Activated CD4-positive, alpha-beta T cell treated with anti-CD3 and anti-CD28 coated beads, Interleukin-10, Interleukin-2, amounts not matched to agents 100 ng/mL and 50 ng/mL, durations not matched to agents 16 hours and 8 hours (primary cell): Measurements from ENCODE around the gene RECQL.

Experiments
- DNase-seq: peaks from one replicate; pipeline ENCODE4 v3.0.0-alpha.2; 2020

The RECQL gene

GRCh38 chr12:21501258-21502163 lies at the start of gene RECQL, which contains the start of gene GOLT1B:
RECQL (minus strand) TSS chr12:21501635; CDS start chr12:21499570, 2,065 bp downstream.
GOLT1B (plus strand) TSS chr12:21501789; CDS start chr12:21501924, 135 bp downstream.
- DNase-seq, result peak; percentile 98

GRCh38 chr12:21547437-21547836 lies 46.0 kb upstream of the RECQL start:
- no peak for DNase-seq

GRCh38 chr12:21546716-21547115 lies 45.3 kb upstream of the RECQL start:
- DNase-seq, result no peak

- DNase-seq, result no peak
Observed at GRCh38 chr12:21545557-21545956, 44.1 kb upstream of the RECQL start.

- no peak for DNase-seq
Observed at GRCh38 chr12:21543151-21543550, 41.7 kb upstream of the RECQL start.

GRCh38 chr12:21542403-21542802 lies 41.0 kb upstream of the RECQL start:
- DNase-seq, result no peak

- no peak for DNase-seq
Observed at GRCh38 chr12:21541773-21542172, 40.3 kb upstream of the RECQL start.

- peak; percentile 65 for DNase-seq
Observed at GRCh38 chr12:21539797-21540196, 38.4 kb upstream of the RECQL start.

GRCh38 chr12:21538061-21538653 lies 36.7 kb upstream of the RECQL start:
- DNase-seq, result no peak

GRCh38 chr12:21529456-21529855 lies 28.0 kb upstream of the RECQL start:
- no peak for DNase-seq

- no peak for DNase-seq
Observed at GRCh38 chr12:21528953-21529352, 27.5 kb upstream of the RECQL start.

- peak; percentile 81 for DNase-seq
Observed at GRCh38 chr12:21527451-21528180, 26.2 kb upstream of the RECQL start.

GRCh38 chr12:21526721-21527345 lies 25.4 kb upstream of the RECQL start:
- DNase-seq, result no peak

GRCh38 chr12:21526053-21526452 lies 24.6 kb upstream of the RECQL start, which contains the start of gene SPX:
SPX (plus strand) TSS chr12:21526296; CDS start chr12:21526473, 177 bp downstream.
- DNase-seq, result no peak

GRCh38 chr12:21523148-21523547 lies 21.7 kb upstream of the RECQL start:
- DNase-seq, result no peak

- DNase-seq, result no peak
Observed at GRCh38 chr12:21521541-21521940, 20.1 kb upstream of the RECQL start.

GRCh38 chr12:21518451-21518850 lies 17.0 kb upstream of the RECQL start:
- no peak for DNase-seq

- DNase-seq, result no peak
Observed at GRCh38 chr12:21516281-21516680, 14.8 kb upstream of the RECQL start.

- DNase-seq, result peak; percentile 47
Observed at GRCh38 chr12:21509768-21510167, 8.3 kb upstream of the RECQL start.

GRCh38 chr12:21507849-21508248 lies 6.4 kb upstream of the RECQL start:
- no peak for DNase-seq

GRCh38 chr12:21505888-21506287 lies 4.5 kb upstream of the RECQL start:
- no peak for DNase-seq

GRCh38 chr12:21502872-21503271 lies 1.4 kb upstream of the RECQL start:
- no peak for DNase-seq

GRCh38 chr12:21502164-21502496 lies 695 bp upstream of the RECQL start:
- peak; percentile 36 for DNase-seq
